RWPE2 (cell line): ENCODE results near the gene OGA.

Source experiments
- ATAC-seq: fragments of 200-7000 bp; cut with Tn5 transposase; 3 replicates; pipeline ENCODE4 v1.9.1; 2021; ENCODE audit warnings: low read depth
- DNase-seq: peaks from one replicate; pipeline ENCODE4 v3.0.0-alpha.2; 2020; ENCODE audit warnings: low spot score
- H3K27ac ChIP-seq: fragments of 450-650 bp; 2 replicates; pipeline ENCODE4 v1.5.1; 2017; ENCODE audit warnings: mild to moderate bottlenecking; ENCODE audit not compliant: poor library complexity, severe bottlenecking
- H3K27me3 ChIP-seq: fragments of 250-450 bp; sonication (Bioruptor Pico); 2 replicates; pipeline ENCODE4 v1.5.1; 2021; ENCODE audit warnings: mild to moderate bottlenecking, moderate library complexity; ENCODE audit not compliant: insufficient read depth, poor library complexity, severe bottlenecking
- H3K36me3 ChIP-seq: fragments of 250-450 bp; sonication (Bioruptor Pico); 2 replicates; pipeline ENCODE4 v1.5.1; 2020; ENCODE audit warnings: low read depth, mild to moderate bottlenecking, moderate library complexity
- H3K4me1 ChIP-seq: fragments of 250-450 bp; sonication (Bioruptor Pico); 2 replicates; pipeline ENCODE4 v1.5.1; 2021; ENCODE audit warnings: mild to moderate bottlenecking, moderate library complexity; ENCODE audit not compliant: insufficient read depth, poor library complexity, severe bottlenecking
- H3K4me3 ChIP-seq: fragments of 250-450 bp; sonication (Bioruptor Pico); 2 replicates; pipeline ENCODE4 v1.5.1; 2021; ENCODE audit warnings: mild to moderate bottlenecking, moderate library complexity; ENCODE audit not compliant: severe bottlenecking
- H3K9me3 ChIP-seq: fragments of 250-450 bp; sonication (Bioruptor Pico); 2 replicates; pipeline ENCODE4 v1.5.1; 2021; ENCODE audit warnings: mild to moderate bottlenecking, moderate library complexity; ENCODE audit not compliant: severe bottlenecking
- TF ChIP-seq, protein P1 (sequence below): fragments of 450-650 bp; IDR thresholded peaks from one replicate; pipeline ENCODE4 v1.5.1; 2017; ENCODE audit warnings: mild to moderate bottlenecking, moderate library complexity; ENCODE audit not compliant: poor library complexity, severe bottlenecking

The OGA gene

DNA sequence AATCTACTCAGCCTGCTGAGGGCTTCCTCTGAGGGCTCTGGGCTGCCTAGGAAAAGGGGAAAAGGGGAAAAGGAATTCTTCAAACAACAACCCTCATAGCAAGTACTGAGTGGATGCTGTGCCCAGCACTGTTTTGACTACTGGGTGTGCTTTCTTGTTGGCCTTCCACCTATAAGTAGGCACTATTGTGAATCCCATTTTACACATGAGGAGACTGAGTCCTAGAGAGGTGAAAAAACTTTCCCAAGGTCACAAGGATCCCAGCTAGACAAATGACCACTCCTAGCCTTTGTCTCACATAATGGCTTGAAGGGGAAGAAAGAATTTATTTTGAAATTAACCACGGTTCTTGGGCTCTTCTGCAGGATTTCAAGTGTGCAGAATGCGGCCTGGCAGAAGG lies 59.4 kb downstream of the OGA start:
- Histone ChIP-seq H3K27me3 (no peaks in the 10 kb centered on the region), H3K9me3 (no peaks in the 10 kb centered on the region), H3K4me1 (no peaks in the 10 kb centered on the region), H3K27ac (no peak overlapping the region), H3K36me3 (no peaks in the 10 kb centered on the region), H3K4me3 (no peak overlapping the region)
- no peak for ATAC-seq
- TF ChIP-seq, protein P1, sequence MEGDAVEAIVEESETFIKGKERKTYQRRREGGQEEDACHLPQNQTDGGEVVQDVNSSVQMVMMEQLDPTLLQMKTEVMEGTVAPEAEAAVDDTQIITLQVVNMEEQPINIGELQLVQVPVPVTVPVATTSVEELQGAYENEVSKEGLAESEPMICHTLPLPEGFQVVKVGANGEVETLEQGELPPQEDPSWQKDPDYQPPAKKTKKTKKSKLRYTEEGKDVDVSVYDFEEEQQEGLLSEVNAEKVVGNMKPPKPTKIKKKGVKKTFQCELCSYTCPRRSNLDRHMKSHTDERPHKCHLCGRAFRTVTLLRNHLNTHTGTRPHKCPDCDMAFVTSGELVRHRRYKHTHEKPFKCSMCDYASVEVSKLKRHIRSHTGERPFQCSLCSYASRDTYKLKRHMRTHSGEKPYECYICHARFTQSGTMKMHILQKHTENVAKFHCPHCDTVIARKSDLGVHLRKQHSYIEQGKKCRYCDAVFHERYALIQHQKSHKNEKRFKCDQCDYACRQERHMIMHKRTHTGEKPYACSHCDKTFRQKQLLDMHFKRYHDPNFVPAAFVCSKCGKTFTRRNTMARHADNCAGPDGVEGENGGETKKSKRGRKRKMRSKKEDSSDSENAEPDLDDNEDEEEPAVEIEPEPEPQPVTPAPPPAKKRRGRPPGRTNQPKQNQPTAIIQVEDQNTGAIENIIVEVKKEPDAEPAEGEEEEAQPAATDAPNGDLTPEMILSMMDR, result no peak
- no peak for DNase-seq

DNA sequence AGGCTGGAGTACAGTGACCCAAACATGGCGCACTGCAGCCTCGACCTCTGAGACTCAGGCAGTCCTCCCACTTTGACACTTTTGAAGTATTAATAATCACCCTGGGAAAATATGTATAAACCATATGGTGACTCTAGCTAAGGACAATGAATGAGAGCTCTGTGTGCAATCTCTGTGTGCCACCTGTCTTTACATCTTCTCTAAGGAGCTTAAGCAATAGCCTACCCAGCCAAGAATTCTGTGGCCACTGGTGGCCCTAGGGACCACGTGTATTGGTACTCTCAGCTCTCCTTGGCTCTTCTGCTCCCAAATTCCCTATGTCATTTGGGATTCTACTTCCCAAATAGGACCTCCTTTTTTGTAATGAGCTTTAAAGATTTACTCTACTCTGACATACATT lies 66.0 kb downstream of the OGA start:
- no peaks in the 10 kb centered on the region for H3K27me3 ChIP-seq
- ATAC-seq (no peak), DNase-seq (no peak)
- no peaks in the 10 kb centered on the region for H3K9me3 ChIP-seq
- H3K27ac ChIP-seq, result no peak overlapping the region
- TF ChIP-seq, protein P1, result no peak
- no peaks in the 10 kb centered on the region for H3K36me3 ChIP-seq
- H3K4me3 ChIP-seq, result no peak overlapping the region
- H3K4me1 ChIP-seq, result no peaks in the 10 kb centered on the region

GRCh38 chr10:101749047-101750016 lies 68.9 kb downstream of the OGA start:
- ATAC-seq (no peak), DNase-seq (no peak)
- H3K36me3 ChIP-seq, result no peaks in the 10 kb centered on the region
- H3K27ac ChIP-seq, result no peak overlapping the region
- H3K4me1 ChIP-seq, result no peaks in the 10 kb centered on the region
- H3K9me3 ChIP-seq, result no peaks in the 10 kb centered on the region
- H3K4me3 ChIP-seq, result no peak overlapping the region
- no peaks in the 10 kb centered on the region for H3K27me3 ChIP-seq
- TF ChIP-seq, protein P1, result no peak

GRCh38 chr10:101748496-101748895 lies 69.7 kb downstream of the OGA start:
- TF ChIP-seq, protein P1, result no peak
- Histone ChIP-seq H3K4me1 (no peaks in the 10 kb centered on the region), H3K9me3 (no peaks in the 10 kb centered on the region), H3K27me3 (no peaks in the 10 kb centered on the region), H3K27ac (no peak overlapping the region), H3K36me3 (no peaks in the 10 kb centered on the region), H3K4me3 (no peak overlapping the region)
- ATAC-seq (no peak), DNase-seq (no peak)

GRCh38 chr10:101745074-101745696 lies 73.1 kb downstream of the OGA start:
- TF ChIP-seq, protein P1, result no peak
- H3K4me3 ChIP-seq, result no peak overlapping the region
- H3K27ac ChIP-seq, result no peak overlapping the region
- H3K36me3 ChIP-seq, result no peaks in the 10 kb centered on the region
- no peak for ATAC-seq
- no peaks in the 10 kb centered on the region for H3K27me3 ChIP-seq
- DNase-seq, result no peak
- H3K9me3 ChIP-seq, result no peaks in the 10 kb centered on the region
- no peaks in the 10 kb centered on the region for H3K4me1 ChIP-seq
